Left hindlimb (tissue), 1 donor: ENCODE measurements around the gene PACC1.

ENCODE experiments used
- DNase-seq: peaks from one replicate; pipeline ENCODE4 v3.0.0-alpha.2; 2018

PACC1 gene

DNA sequence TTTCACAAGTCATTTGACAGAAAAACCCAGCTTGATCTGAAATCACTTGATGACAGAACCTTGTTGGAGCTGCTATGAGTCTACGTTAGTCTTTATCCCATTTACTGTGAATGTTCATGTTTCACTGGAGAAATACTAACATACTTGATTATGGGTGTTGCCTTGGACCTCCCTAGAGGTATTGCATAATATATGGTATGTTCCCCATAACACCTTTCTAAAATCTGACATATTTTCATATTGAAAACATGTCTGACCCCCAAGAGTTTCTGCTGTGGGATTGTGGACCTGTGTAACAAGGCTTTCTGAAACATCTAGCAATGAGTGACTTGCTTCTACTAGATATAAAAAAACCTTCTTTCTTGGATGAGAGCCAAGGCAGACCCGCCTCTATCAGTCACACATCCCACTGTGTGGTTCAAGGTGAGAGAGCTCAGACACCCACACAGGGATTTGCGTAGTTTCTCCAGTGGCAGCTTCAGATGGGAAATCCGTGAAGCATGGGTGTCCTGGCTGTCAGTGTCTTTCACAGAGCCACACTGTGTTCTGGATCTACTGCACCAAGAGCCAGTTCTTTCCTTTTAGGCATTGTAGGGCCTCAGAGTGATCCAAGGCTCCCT is 22.6 kb upstream of the PACC1 start:
- no peak for DNase-seq

DNA sequence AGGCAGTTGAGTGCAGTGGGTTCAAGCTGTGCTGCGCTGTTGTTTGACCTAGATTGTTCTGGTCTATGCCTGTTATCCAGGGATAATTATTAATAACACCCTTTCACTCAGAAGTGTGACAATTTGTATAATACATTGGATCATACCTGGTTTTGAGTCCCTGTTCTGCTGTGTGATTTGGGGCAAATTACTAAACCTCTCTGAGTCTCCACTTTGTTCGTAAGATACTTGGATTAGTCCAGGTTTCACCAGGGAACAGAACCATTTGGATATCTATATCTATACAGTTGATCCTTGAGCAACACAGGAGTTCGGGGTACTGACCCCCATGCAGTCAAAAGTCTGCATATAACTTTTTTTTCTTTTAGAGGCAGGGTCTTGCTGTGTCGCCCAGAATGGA is 20.3 kb upstream of the PACC1 start:
- no peak for DNase-seq

DNA sequence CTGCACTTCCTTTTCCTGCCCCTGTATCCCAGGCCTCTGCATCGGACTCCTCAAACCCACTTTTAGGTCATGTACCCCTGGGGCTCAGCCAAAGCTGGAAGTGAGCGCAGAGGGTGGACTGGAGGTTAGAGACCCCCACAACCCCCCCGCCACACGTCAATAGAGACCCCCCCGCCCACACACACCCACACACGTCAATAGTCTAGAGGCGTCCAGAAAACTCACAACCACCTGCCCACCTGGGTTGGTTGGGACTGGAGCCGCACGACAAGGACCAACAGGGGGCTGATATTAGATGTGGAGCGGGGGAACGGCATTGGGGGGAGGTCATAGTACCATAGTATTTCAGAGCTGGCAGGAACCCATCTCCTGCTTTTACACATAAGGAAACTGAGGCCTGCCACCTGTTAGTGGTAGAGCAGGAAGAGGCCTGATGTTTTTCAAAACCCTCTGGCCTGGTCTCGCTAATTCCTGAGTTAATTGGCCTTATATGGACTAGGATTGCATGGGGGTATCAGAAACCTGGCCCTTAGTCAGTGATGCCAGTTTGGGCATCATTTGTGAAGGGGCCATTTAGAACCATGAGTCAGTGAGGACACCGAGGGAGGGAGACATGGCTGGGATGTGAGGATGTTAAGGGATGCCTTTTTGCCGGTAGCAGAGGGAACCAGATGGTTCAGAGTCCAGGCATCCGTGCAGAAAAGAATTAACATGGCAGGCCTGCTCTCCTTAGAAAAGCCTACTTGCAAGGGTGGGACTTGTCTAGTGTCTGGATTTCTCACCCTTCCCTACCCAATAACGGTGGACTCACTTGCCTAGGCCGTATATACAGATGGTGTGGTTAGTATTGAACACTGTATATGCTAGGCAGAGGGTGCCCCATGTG is 19.1 kb upstream of the PACC1 start:
- no peak for DNase-seq

DNA sequence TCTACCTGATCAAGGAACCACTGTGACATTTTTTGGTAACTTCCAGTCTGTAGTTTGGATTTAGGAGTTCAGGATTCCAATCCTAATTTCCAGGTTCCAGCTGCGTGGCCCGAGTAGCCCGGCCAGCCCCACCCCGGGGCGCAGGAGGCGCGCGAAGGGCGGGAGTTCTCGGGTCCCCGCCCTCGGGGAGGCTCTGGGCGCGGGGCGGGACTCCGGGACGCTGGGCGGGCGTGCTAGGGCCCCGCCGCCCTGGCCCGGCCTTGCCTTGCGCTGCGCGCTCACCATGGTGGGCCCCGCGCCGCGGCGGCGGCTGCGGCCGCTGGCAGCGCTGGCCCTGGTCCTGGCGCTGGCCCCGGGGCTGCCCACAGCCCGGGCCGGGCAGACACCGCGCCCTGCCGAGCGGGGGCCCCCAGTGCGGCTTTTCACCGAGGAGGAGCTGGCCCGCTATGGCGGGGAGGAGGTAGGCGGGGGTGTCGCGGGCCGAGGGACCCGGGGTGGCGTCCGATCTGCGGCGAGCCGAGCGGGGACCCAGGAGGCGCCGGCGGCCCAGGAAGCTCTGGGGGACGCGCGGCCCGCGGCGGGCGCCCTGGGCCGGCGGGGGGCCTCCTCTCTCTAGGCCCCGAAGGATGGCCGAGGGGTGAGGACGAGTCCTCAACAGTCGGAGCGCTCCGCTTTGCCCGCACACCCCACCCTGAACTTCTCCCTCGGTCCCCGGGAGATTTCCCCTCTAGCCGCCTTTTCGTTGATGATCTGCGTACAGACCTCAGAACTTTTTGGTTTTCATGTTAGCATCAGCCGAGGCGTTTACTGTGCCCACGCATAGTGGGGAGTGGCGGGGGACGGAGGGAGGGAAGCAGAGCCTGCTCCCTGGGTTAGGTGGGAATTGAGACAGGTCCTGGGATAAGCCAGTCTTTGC is 18.2 kb upstream of the PACC1 start, which contains the start of gene NENF:
NENF (plus strand) TSS at position 260 of the 916 bp plus-strand sequence; CDS start at position 284, 24 bp downstream.
- DNase-seq: peak; percentile 88

DNA sequence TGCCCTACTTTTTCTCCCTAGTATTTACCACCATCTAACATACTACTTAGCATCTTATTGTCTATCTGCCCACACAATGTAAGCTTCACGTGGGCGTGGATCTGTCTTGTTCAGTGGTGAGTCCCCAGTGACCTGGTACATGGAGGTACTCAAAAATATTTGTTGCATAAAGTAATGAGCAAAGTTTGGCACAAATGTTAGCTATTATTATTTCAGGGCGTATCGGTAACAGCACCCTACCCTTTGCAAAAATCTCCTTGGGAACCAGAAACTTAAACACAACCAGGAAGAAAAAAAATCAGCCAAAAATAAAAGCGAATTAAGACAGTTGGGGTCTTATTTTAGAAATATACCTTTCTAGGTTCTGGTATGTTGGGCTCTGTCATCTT is 17.6 kb upstream of the PACC1 start:
- no peak for DNase-seq

DNA sequence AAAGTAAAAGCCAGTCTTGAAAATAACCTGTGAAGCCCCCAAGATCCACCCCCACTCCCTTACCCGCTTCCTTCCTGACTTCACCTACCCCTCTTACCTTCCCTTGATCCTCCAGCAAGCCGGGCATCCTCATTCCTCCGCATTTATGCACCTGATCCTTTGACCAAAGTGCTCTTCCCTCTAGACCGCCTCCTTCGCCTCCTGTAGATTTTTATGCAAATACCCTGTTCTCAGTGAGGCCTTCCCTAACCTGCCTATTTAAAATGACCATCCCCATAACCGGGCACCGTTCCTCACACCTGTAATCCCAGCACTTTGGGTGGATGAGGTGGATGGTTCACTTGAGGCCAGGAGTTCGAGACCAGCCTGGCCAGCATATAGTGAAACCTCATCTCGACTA is 17.0 kb upstream of the PACC1 start:
- no peak for DNase-seq

DNA sequence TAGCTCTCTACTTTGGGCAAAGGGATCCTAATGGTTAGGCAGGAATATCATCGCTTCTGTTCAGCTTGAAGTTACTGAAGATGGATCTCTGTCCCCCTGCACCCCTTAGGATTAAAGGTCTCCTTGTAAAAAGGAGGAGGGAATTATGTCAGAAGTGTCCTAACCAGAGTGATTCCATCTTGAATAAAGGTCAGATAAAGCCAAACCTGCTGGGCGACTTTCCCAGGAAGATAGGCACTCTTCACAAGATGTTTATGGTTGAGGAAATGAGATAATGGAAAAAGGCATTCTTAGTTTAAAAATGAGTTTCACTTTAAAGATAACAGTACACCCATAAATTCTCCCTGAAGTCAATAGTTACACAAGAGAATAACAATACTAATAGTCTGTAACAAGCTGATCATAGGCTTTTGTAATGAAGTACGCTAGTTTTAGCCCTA is 16.3 kb upstream of the PACC1 start:
- DNase-seq: no peak

DNA sequence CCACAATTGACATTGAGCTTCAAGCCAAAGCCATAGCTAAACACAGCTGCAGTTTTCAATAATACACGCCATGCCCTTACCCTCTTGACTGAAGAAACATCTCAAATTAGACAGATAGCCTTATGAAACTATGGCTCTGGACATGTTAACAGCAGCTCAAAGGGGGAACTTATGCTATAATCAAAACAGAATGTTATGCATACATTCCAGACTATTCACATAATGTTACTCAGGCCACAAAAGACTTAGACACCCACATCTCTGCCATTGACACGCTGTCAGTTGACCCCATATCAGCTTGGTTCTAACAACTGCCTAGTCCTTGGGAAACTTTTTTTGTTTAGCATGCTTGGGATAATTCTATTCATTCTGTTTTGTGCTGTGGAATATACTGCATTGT is 15.7 kb upstream of the PACC1 start:
- DNase-seq: no peak

DNA sequence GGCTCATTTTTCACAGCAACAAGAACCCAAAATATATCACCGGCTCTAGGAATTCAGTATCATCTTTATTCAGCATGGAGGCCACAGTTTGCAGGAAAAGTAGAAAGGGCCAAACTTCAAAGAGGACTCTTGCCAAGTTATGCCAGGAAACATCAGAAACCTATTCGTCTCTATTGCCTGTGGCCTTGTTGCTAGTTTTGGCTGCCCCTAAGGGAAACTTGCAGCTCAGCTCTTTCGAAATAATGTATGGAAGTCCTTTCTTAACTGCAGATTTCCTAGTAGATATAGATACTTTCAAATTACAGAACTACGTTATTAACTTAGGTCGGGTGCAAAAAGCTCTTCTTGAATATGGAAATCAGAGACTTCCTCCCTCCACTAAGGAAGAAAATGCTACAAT is 13.8 kb upstream of the PACC1 start:
- no peak for DNase-seq

DNA sequence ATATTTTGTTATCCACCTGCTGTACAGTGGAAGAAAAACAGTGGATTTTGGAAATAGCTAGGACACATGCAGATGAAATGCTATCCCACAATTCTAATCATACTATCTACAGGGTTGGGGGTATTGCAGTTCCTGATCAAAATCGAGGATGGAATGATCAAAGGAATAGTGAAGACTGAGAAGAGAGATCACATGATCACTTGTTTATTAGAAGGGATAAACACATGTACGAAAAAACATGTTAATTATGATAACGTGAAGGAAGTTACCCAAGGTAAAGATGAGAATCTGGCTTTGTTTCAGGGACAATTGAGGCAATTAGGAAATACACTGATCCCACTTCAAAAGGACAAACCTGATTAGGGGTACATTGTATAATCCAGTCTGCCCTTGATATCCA is 9.2 kb upstream of the PACC1 start:
- no peak for DNase-seq

DNA sequence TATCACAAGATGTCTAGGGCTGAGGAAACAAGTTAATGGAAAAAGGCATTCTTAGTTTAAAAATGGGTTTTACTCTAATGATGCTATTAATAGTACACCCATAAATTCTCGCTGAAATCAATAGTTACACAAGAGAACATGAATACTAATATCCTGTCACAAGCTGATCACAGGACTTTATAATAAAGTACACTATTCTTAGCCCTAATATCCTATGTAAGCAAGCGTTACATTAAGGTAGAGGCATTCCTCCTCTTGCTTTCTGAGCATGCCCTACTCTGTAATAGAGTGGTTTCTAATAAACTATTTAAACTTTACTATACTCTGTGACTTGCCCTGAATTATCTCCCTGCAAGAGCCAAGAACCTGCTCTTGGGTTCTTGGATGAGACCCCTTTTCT is 6.5 kb upstream of the PACC1 start:
- DNase-seq: no peak

DNA sequence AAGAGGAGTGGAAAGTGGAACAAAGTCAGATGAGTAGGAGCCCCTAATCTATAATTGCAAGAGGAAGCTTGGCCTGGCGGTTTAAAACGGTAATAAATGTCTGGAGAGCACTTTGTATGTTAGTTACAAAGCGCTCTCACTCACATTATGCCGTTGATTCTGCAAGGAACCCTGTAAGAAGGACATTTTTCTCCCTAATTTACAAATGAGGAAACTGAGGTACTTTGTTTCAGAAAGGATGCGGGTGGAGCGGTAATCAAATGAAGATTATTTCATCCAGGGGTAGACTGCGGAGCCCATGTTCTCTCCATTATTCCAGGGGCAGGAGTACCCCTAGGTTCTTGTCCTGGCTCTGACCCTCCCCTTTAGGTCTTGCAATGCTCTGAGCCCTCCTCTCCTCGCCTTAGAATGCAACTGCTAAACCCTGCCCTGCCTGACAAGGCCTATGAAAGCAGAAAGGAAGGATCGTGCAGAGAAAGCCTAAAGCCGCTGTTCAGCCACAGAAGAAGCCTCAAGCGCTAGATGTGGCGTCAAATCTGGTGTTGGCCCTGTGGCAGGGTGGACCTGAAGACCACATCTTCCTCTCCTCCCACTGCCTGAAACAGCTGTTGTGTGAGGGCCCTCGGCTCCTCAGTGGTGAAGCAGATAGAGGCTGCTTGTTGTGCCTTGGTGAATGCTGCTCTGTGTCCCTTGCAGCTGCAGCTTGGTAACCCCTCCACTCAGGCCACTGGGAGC is 588 bp upstream of the PACC1 start:
- no peak for DNase-seq

DNA sequence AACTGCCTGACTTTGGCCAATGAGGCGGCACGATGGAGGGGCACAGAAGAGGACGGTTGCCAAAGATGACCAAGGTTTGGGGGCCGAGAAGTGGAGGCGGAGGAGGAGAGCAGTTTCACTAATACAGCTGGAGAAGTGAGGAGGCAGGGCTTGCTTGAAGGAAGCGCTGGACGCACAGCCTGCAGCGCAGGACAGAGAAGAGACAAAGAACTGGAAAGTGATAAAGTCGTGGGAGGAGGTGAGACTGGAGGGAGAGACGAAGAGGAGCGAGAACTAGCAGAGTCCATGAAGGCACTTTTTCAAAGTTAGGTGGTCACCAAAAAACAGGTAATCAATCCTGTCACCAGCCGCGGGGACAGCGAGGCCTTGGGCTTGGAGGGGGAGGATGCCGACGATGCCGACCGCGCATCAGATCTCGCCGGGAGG is 771 bp downstream of the PACC1 start:
- no peak for DNase-seq

DNA sequence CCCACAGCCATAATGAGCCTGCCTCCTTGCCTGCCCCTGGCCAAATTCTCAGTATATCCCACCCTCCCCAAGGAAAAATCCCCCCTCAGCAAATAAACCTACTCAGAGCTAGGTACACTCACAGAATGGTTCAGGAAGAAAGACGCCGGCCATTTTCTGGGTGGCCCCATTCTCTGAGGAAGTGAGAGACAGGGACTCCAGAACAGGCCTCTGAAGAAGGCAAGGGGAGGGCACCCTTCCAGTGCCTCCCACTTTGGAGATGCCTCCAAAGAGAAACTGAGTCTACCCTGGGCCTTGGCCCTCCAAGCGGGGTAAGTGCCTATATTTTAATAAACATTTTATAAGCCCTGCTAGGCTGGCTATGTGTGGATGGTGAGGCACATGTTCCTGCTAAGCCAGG is 2.3 kb downstream of the PACC1 start:
- DNase-seq: no peak

DNA sequence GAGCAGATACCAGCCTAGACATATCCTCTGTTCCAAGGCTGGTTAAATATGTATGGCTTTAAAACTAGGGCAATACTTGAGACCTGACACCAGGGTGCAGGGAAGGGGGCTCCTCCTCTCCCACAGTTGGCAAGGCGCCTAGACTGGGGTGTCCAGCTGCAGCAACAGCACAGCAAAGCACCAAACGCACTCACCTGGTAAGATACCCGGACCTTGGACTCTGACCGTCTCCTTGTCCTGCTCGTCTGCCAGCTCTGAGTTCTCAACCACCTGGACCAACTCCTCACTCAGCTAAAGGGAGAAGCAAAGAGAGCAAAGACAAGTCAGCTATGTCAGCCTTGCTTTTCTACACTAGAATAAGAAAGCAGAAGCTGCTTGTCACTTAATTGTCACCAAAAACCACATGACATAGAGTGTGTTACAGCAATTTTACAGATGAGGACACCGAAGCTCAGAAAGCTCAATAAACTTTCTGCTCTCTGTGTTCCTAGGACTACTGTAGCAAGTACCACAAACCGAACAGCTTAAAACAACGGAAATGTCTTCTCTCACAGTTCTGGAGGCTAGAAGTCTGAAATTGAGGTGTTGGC is 4.4 kb downstream of the PACC1 start:
- DNase-seq: no peak

DNA sequence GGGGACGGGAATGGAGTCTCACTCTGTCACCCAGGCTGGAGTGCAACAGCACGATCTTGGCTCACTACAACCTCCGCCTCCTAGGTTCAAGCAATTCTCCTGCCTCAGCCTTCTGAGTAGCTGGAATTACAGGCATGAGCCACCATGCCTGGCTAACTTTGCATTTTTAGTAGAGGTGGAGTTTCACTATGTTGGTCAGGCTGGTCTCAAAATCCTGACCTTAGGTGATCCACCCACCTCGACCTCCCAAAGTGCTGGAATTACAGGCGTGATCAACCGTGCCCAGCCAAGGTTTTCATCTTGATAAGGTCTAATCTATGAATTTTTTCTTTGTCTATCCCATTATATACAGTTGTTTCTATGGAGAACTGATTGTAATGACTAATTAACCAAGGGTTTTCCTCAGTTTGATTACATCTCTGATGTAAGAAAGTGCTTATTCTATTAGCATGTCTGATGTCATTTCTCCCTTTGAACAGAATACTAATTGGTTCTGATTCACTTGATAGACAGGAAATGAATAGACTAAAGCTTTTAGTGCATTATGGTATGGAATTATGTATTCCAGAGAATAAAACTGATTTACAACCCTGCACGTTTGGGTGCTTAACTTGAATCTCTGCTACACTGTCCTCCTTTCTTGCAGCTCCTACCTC is 11.9 kb downstream of the PACC1 start:
- DNase-seq: no peak

DNA sequence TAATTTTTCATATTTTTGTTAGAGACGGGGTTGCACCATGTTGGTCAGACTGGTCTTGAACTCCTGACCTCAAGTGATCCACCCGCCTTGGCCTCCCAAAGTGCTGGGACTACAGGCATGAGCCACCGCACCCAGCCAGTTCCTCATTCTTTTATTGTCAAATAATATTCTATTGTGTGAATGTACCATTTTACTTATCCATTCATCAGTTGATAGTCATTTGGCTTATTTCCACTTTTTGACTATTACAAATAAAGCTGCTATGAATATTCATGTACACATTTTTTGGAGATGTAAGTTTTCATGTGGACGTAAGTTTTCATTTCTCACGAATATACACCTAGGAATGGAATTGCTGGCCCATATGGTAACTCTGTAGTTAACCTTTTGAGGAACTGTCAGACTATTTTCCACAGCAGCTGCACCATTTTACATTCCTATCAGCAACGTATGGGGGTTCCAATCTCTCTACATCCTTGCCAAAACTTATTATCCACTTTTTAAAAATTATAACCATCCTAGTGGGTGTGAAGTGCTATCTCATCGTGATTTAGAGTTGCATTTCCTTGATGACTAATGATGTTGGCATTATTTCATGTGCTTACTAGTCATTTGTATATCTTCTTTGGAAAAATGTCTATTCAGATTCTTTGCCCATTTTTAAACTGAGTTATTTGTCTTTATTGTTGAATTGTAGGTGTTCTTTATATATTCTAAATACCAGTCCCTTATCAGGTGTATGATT is 12.7 kb downstream of the PACC1 start:
- DNase-seq: no peak

DNA sequence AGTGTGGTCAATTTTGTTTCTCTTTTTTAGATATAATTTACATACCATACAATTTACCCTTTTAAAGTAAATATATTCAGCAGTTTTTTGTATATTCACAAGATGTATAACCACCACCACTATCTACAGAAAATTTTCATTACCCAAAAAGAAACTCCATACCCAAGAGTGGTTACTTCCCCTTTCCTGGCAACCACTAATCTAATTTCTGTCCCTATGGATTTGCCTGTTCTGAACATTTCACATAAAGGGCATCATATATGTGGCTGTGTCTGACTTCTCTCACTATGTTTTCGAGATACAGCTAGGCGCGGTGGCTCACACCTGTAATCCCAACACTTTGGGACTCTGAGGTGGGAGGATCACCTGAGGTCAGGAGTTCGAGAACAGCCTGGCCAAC is 13.6 kb downstream of the PACC1 start:
- DNase-seq: no peak

DNA sequence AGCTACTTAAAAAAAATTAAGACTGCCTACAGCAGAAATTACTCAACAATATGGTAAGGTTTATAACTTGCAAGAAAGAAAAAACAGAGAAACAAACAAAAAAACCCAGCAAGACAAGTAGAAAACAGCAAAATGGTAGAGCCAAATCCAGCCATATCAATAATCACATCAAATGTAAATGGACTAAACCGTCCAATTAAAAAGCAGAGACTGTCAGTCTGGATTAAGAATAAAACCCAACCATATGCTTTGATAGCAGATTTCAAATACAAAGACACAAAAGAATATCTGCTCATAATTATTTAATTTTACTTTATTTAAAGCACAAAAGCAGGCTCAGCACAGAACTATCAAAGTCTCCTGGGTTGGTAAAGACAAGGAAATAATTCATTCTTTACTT is 17.5 kb downstream of the PACC1 start:
- no peak for DNase-seq

DNA sequence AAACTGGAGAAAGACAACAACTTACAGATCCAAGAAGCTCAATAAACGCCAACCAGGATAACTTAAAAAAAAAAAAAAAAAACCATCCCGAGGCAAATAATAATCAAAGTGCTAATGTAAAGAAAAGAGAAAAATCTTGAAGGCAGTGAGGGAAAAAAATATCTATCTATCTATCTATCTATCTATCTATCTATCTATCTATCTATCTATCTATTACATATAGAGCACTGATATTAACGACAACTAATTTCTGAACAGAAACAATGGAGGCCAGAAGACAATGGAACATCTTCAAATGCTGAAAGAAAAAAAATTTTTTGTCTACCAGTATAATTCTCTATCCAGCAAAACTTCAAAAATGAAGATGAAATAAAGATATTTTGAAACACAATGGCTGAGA is 18.0 kb downstream of the PACC1 start:
- no peak for DNase-seq
